Erythroblast (primary cell): ENCODE measurements around the gene HSD17B1.

Source experiments
- DNase-seq, 2 experiments: peaks; one replicate each; lab custom pipeline; 2025; lab: John Stamatoyannopoulos, UW
- GATA1 ChIP-seq: IDR thresholded peaks from 2 replicates; pipeline ENCODE4 v1.6.1; 2011; ENCODE audit warnings: low read depth, mild to moderate bottlenecking, control low read depth, low read length, moderate library complexity
- POLR2A ChIP-seq: IDR thresholded peaks from 2 replicates; pipeline ENCODE4 v1.6.1; 2011; ENCODE audit warnings: mild to moderate bottlenecking, low read length

The HSD17B1 gene

DNA sequence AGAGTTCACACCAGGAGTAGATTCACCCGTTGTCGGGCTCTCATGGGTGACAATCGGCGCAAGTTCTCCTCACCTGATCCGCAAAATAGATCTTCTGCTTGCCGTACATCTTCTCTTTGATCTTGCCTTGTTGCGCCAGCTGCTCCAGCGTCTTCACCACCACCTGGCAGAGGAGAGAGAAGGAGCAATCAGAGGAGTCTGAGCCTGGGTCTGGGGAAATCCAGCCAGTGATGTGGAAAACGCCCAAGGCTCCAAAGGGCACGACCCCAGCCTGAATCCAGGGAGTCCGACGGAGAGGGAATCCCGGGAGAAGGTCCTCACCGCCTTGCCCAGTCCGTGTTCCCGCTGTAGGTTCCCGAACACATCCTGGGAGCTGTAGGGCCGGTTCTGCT lies 24.4 kb downstream of the HSD17B1 start:
- TF ChIP-seq GATA1 = no peak
- TF ChIP-seq POLR2A = no peak
- DNase-seq = peak in 1 of 2 experiments; percentile 52

DNA sequence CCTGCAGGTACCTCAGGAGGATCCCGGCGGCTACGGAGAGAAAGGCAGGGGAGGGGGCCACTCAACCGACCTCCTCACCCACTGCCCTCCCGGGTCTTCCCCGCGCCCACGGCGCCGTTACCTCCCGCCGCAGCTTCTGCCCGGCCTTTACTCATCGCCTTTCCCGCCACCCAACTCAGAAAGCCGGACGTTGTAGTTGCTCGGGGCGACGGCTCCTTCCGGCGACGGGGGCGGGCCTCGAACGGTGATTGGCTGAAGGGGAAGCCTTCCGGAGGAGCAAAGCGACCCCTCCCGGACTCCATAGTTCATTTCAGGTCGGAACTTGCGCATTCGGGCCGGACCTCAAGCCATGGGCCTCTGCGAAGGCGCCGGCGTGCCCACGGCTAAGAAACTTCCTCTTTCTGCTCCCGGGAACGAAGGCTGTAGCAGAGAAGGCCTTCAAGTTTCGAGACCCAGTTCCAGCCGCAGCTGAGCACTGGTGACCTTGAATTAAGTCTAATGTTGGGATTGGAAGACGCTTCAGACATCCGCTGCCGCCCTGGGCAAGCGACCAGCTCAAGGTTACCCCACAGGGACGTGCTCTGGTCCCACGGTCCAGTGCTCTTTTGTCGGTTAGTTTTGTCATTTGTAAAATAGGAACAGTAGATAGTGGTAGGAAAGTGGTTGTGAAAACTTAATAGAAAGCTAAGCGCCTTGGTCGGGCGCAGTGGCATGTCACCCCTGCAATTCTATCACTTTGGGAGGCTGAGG lies 25.0 kb downstream of the HSD17B1 start, which contains the start of gene PSMC3IP:
PSMC3IP (minus strand) TSS at position 198 of the 750 bp plus-strand sequence; CDS start at position 155, 43 bp downstream.
- no peak for TF ChIP-seq GATA1
- peak; percentile 85 for TF ChIP-seq POLR2A
- peak; percentile 96 to 97 for DNase-seq

DNA sequence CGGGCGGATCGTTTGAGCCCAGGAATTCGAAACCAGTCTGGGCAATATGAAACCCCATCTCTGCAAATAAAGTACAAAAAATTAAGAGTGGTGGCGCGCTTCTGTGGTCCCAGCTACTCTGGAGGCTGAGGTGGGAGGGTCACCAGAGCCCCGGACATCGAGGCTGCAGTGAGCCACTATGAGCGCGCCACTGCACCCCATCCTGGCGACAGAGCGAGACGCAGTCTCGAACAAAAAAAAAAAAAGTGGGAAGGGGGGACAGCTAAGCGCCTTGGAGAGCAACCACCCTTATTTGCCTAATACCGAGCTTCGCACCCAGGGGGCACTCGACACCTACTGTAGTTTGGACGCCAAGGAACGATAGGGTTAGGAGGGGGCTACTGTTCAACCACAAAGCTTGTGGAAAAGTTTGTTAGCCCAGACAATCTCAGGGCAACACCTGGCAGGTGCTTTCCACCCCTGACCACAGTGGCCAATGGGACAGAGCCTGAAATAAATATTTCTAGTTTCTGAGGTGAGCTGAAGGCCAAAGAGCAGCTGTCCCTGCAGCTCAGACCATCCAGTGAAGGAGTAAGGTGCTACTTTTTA lies 25.7 kb downstream of the HSD17B1 start:
- peak; percentile 88 to 89 for DNase-seq
- TF ChIP-seq GATA1 (no peak), POLR2A (no peak)

DNA sequence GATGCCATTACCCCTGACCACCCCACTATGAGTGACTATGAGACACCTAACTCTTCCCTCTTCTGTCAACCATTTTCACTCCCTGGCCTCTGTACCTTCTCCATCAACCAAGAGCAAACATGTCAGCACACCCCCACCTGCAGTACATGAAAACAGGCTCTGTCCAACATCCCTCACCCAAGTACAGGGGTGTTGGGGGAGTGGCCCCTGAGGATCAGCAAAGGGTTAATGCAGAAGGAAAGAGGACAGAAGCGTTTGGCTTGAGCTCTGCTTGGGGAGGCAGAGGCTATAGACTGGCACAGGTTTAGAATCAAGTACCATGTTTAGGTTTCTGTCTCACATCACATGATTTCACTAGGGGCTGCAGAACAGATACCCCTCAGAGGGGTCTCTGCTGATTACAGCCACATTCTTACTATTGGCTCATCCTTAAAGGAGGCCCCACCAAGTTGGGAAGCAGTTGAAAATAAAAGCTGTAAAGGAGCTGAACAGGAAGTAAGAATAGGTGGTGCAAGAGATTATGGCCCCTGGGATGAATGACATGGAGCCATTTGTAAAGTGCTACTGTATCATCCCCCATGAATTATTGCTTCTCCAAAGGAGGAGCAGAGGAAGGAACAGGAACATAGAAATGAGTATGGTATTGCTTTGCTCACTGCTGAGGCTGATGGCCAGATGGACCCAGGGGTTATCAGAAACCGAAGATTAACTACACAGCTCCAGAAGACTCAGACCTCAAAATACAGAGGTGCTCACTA lies 27.2 kb downstream of the HSD17B1 start:
- no peak for DNase-seq
- TF ChIP-seq POLR2A (no peak), GATA1 (no peak)

DNA sequence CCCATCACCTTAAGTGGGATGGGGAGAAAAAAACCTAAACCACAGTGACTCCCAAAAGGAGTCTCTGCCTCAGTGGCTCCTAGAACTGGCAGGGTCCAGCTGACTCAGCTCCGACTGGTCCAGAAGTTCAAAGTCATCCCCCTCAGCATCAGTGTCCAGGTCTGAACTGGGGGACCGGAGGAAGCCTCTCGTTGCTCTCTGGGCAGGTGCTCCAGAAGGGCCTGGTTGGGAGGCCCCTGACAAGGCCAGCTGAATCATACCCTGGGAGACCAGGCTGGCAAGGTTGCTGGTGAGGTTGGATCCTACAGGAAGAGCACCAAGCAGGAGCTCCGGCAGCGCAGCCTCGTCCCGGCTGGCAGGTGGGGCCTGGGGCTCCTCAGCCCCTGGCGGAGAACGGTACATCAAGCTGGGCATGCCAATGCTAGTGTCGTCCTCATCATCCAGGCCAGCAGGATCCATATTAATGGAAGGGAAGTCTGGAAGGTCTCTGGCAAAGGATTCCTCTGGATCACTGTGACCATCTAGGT lies 29.1 kb downstream of the HSD17B1 start:
- no peak for TF ChIP-seq POLR2A
- no peak for TF ChIP-seq GATA1
- DNase-seq = no peak

DNA sequence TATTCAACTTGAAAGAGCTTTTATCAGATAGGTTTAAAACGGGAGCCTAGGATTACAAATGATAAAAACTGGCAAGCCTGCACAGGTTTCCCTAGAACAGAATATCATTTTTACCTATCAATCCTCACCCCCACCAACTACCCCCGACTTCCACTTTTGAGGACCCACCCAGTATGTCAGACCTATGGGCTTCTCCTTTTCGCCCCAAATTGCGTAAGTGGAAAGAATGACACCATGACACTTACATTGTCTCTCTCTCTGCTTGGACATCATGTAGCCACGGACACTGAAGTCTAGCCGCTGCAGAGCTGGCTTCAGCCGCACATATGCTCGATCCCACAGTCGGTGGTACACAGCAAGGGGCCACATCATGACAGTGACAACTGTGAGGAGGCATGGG lies 32.2 kb downstream of the HSD17B1 start:
- no peak for TF ChIP-seq POLR2A
- TF ChIP-seq GATA1 = no peak
- no peak for DNase-seq

DNA sequence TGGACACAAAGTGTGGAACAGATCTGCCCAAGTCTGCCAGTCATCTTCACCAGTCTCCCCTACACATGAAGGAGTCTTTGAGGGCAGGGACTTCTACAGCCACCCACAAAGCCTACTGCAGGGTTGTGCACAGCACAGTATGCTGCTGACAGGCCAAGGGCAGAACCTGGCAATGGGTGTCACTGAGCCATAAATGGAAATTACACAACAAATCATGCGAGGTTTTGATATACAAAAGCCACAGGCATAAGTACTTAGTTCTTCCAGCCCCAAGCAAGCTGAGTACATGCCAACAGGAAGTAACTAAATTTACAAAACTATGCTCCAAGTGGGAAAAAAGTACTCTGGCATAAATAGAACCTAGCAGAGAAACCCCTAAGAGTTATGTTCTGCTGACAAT lies 32.6 kb downstream of the HSD17B1 start:
- no peak for TF ChIP-seq POLR2A
- no peak for TF ChIP-seq GATA1
- DNase-seq = no peak

DNA sequence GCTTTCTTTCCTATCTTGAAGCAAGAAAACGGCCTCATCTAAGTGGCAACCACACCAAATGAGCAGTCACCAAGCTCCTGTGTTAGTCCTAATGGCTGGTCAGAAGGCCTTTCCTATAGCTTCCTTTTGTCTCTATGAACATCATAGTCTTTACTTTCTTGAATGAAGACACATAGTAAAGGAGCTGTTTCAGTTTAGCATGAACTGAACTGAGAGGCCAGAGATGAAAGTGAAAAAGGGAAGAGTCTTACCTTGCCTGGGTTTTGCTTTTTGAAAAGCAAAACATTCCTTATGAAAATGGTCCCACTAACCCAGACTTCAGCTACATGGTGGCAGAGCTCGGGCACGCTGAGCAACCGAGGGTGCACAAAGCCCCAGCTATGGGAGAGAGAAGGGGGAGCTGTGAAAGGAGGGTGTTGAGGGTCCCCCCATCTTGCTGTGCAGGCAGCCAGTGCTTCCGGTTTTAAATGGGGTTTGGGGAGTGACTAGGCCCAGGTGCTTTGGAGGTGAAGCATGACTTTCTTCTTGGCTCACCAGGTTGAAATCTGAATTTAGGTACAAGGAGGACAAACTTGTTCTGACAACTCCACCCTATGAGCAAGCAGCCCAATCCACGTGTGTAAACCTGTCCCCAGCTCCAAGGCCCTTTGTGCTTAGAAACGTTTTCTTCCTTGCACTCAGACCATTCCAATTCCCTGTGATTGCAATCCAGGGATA lies 33.9 kb downstream of the HSD17B1 start:
- no peak for TF ChIP-seq POLR2A
- no peak for TF ChIP-seq GATA1
- DNase-seq = no peak

DNA sequence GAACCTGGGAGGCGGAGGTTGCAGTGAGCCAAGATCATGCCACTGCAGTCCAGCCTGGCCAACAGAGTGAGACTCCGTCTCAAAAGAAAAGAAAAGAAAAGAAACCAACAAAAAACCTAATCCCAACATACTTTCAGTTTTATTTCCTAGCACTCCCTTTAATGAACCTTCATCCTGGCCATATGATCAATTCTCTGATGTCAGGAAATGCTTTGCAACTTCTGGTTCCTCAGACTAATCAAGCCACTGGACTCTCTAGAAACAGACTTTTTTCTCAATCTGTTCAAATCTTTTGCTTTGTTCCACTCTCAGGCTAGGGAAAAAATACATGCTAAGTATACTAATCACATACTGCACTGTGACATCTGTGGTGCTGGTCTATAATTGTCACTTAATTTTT lies 38.2 kb downstream of the HSD17B1 start:
- DNase-seq = no peak

DNA sequence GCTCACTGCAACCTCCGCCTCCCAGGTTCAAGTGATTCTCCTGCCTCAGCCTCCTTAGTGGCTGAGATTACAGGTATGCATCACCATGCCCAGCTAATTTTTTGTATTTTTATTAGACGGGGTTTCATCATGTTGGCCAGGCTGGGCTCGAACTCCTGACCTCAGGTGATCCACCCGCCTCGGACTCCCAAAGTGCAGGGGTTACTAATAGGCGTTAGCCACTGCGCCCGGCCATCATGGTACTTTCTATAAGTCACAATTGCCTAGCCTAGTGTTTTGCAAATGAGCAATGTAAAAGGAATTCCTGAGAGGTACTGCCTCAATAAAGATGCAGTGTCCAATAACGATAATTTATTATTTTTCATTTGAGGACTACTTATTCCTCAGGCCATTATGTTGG lies 38.7 kb downstream of the HSD17B1 start:
- TF ChIP-seq POLR2A (no peak), GATA1 (no peak)
- no peak for DNase-seq

More for the DNA sequence above, 38.2 kb downstream of the HSD17B1 start:
- TF ChIP-seq GATA1 (no peak), POLR2A (no peak)

DNA sequence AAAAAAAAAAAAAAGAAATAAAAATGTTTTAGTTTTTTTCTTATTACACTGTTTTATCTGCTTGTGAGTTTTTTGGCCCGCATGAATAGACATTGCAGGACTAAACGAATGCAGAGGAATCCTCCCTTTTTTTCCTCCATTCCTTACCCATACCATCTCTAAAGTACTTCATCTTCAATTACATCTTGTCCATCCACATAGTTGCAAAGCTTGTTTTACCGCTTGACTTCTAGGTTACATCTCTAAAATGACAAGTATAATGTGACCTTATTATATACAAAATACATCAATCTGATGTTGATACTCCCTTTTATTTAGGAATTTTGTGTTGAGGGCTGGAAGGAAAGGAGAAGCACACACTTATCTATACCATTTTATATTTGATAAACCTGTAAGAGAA lies 43.7 kb downstream of the HSD17B1 start:
- DNase-seq = no peak
- TF ChIP-seq GATA1 = no peak
- TF ChIP-seq POLR2A = no peak

DNA sequence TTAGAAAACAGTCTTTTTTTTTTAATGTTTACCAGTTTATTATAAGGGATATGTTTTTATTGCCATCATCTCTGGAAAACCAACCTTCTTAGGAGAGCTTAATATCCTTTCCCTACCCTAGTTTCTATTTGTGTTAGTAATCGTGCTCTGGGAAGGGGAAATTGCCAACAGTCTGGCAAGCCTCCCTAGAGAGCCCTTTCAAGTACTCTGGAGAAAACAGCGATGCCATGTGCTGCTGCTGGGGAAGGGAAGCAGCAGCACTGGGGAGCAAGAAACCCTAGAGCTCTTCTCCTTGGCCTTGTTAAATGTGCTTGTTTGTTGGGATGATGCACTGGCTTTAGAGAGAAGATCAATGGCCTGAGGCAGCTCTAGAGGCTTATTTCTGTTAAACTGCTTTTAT lies 46.2 kb downstream of the HSD17B1 start:
- DNase-seq = no peak
- TF ChIP-seq GATA1 = no peak
- no peak for TF ChIP-seq POLR2A

DNA sequence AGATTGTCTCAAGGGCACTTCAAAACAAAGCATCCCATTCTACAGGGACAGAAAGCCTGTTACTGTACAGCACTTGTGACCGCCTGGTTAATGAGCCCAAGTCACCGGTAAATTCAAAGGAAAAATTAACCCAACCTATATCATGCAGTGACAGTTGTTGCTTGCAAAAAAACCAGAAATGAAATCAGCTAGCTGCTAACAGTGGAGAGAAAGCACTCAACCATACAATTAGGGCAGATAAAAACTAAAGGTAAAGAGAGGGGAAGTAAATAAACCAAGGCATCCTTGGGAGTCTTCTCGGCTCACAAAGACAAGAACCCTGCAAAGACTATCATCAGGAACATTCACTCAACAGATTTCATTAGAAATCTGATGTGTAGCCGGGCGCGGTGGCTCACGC lies 50.6 kb downstream of the HSD17B1 start:
- TF ChIP-seq POLR2A (no peak), GATA1 (no peak)
- no peak for DNase-seq
